K562 (cell line): Measurements from ENCODE around the gene AIDA. TPM values are rescaled to one million over a fixed set of nuclear protein-coding genes. Genes with fewer than 3 reads are reported as not detected.
A peak's percentile ranks its signal among the peaks of the same experiment; 100 is the strongest.

Experiments
- ATAC-seq: fragments of 200-7000 bp; cut with Tn5 transposase; 3 replicates; pipeline ENCODE4 v1.9.1; 2020; ENCODE audit warnings: moderate library complexity
- BruUV-seq: library from RNA; stranded (reverse); fragments of 400-500 nt; replicated peaks from 2 replicates; lab custom pipeline; 2021; lab: Mats Ljungman, UMichigan
- CTCF ChIA-PET: fragments of 300-600 bp; formaldehyde crosslinking; extraction: SDS; loops from one replicate; lab custom pipeline; 2021; ENCODE audit warnings: low intra/inter-chr PET ratio; lab: Yijun Ruan, JAX
- POLR2A ChIA-PET: fragments of 300-600, 350-650 bp; sonication (Branson Sonifier 250); formaldehyde crosslinking; extraction: SDS; loops from one replicate; lab custom pipeline; 2021; ENCODE audit warnings: antibody characterized with exemption, inconsistent platforms; lab: Yijun Ruan, JAX
- DNase-seq, 4 experiments: peaks; one replicate each; pipeline versions ENCODE4 v3.0.0 to v3.0.0-alpha.2; 2011 to 2018; ENCODE audit warnings: low spot score in 3 of 4, mixed read lengths in 3 of 4; ENCODE audit errors: extremely low read depth in 1 of 4
- FAIRE-seq: peaks from 2 replicates; lab custom pipeline; 2011; peaks lifted over from hg19 to GRCh38; lab: Jason Lieb, UNC
- H2AFZ ChIP-seq: 2 replicates; pipeline ENCODE4 v1.6.0; 2011; ENCODE audit warnings: low read depth, low read length, control low read depth, inconsistent platforms
- H3K27ac ChIP-seq: fragments of 200-600 bp; 3 replicates; pipeline ENCODE4 v1.8.0; 2011; ENCODE audit warnings: low read depth, mild to moderate bottlenecking, control low read depth, inconsistent platforms, low read length, moderate library complexity, mixed read lengths; ENCODE audit errors: extremely low read depth
- H3K27me3 ChIP-seq, 2 experiments: fragments of 300-600 bp in 1 of 2; 2 replicates in 1 of 2; 3 replicates in 1 of 2; pipeline versions ENCODE4 v1.6.0 to v1.8.0; 2011; ENCODE audit warnings: inconsistent platforms in 2 of 2, low read length in 2 of 2, mild to moderate bottlenecking in 1 of 2, mixed read lengths in 1 of 2, moderate library complexity in 1 of 2; ENCODE audit not compliant: control insufficient read depth in 2 of 2, insufficient read depth in 2 of 2
- H3K36me3 ChIP-seq: fragments of 300-600 bp; 3 replicates; pipeline ENCODE4 v1.8.0; 2011; ENCODE audit warnings: mild to moderate bottlenecking, low read length, inconsistent platforms; ENCODE audit not compliant: control insufficient read depth, insufficient read depth
- H3K4me1 ChIP-seq, 2 experiments: fragments of 200-600 bp in 1 of 2; replicated peaks in 1 of 2; 2 replicates in 1 of 2; 3 replicates in 1 of 2; pipeline versions ENCODE4 v1.5.1 to v1.8.0; 2011; ENCODE audit warnings: inconsistent platforms in 2 of 2, low read length in 2 of 2, mild to moderate bottlenecking in 1 of 2, mixed read lengths in 1 of 2, moderate library complexity in 1 of 2; ENCODE audit not compliant: control insufficient read depth in 2 of 2, insufficient read depth in 2 of 2
- H3K4me2 ChIP-seq: 2 replicates; pipeline ENCODE4 v1.6.1; 2011; ENCODE audit warnings: low read length, control low read depth, inconsistent platforms, mixed read lengths; ENCODE audit not compliant: insufficient read depth
- H3K4me3 ChIP-seq: fragments of 200-600 bp; sonication (generic), shearing (Covaris generic); 2 replicates; pipeline ENCODE4 v1.5.1; 2016; ENCODE audit warnings: control low read depth, inconsistent platforms
- H3K79me2 ChIP-seq: fragments of 200-600 bp; 3 replicates; pipeline ENCODE4 v1.8.0; 2011; ENCODE audit warnings: low read length, inconsistent platforms; ENCODE audit not compliant: control insufficient read depth, insufficient read depth
- H3K9ac ChIP-seq, 2 experiments: 2 replicates each; pipeline versions ENCODE4 v1.6.0 to v1.6.1; 2011; ENCODE audit warnings: low read depth in 2 of 2, low read length in 2 of 2, control low read depth in 1 of 2, inconsistent platforms in 1 of 2, mild to moderate bottlenecking in 1 of 2, mixed read lengths in 1 of 2; ENCODE audit not compliant: insufficient read depth in 1 of 2
- H3K9me1 ChIP-seq: one replicate; pipeline ENCODE4 v1.6.0; 2011; ENCODE audit warnings: inconsistent platforms, mild to moderate bottlenecking, low read length, moderate library complexity; ENCODE audit not compliant: control insufficient read depth, insufficient read depth
- H3K9me3 ChIP-seq: replicated peaks from 2 replicates; pipeline ENCODE4 v1.5.1; 2011; ENCODE audit warnings: low read depth, low read length, inconsistent platforms; ENCODE audit not compliant: control insufficient read depth, insufficient read depth
- H4K20me1 ChIP-seq: replicated peaks from 2 replicates; pipeline ENCODE4 v1.6.1; 2011; ENCODE audit warnings: low read length, inconsistent platforms, mixed read lengths; ENCODE audit not compliant: control insufficient read depth, insufficient read depth
- CEBPG ChIP-seq, 3 experiments: fragments of 200-800 bp in 1 of 3; sonication (Bioruptor generic) in 1 of 3; sonication (generic) in 1 of 3; formaldehyde crosslinking in 1 of 3; IDR thresholded peaks in 2 of 3; conservative IDR thresholded peaks in 1 of 3; 2 replicates each; pipeline versions ENCODE4 v1.6.1 to v1.8.0; 2016 to 2022; ENCODE audit warnings: missing compliant biosample characterization in 2 of 3, missing genetic modification characterization in 2 of 3, mild to moderate bottlenecking in 1 of 3, missing genetic modification reagents in 1 of 3
- USF2 ChIP-seq: sonication (generic); formaldehyde crosslinking; IDR thresholded peaks from 2 replicates; pipeline ENCODE4 v1.5.0; 2020; ENCODE audit warnings: missing genetic modification reagents
- ZNF318 ChIP-seq, 2 experiments: fragments of 450-650 bp; IDR thresholded peaks; 2 replicates each; pipeline ENCODE4 v1.6.1; 2016; ENCODE audit warnings: mild to moderate bottlenecking in 2 of 2, borderline replicate concordance in 1 of 2, low read depth in 1 of 2, moderate library complexity in 1 of 2
- ZNF41 ChIP-seq: fragments of 250-450 bp; sonication (Bioruptor Pico); conservative IDR thresholded peaks from 2 replicates; pipeline ENCODE4 v1.4.0; 2020; ENCODE audit warnings: mild to moderate bottlenecking
- WGBS: fragments of 100-300 bp; shearing (Covaris generic); methylation state at CpG from one replicate; pipeline ENCODE4 v1.1.6; 2016; ENCODE audit warnings: low coverage, mixed read lengths; ENCODE audit not compliant: insufficient coverage; ENCODE audit errors: missing lambda C conversion rate; 5-methylcytosine and 5-hydroxymethylcytosine counted together
- in situ Hi-C: fragments of 300-500 bp; cut with MboI; formaldehyde crosslinking; loops from 4 replicates; pipeline ENCODE4 v1.15.0; 2018; ENCODE audit warnings: inconsistent platforms, mixed read lengths
- intact Hi-C: fragments of 100-400 bp; cut with micrococcal nuclease; formaldehyde crosslinking; loops from 2 replicates; pipeline ENCODE4 v1.14.2; 2022
- polyA plus RNA-seq, 8 experiments: library from polyadenylated mRNA; depleted of rRNA in 4 of 8; stranded (reverse) in 5 of 8; unstranded in 3 of 8; fragments of >200 nt; fragmentation: Nextera tagmentation in 2 of 8; fragmentation: Illumina TruSeq in 1 of 8; extraction: Ambion mirVana in 2 of 8; extraction: Trizol in 1 of 8; gene quantifications; 2 replicates each; pipeline versions ENCODE4 v1.2.1 to v1.2.3, GENCODE V29; 2011 to 2014; ENCODE audit warnings: inconsistent platforms in 1 of 8, missing spikeins in 1 of 8
- total RNA-seq, 7 experiments: library from RNA; depleted of rRNA in 6 of 7; stranded (reverse); fragments of >200 nt in 6 of 7; fragmentation: Illumina TruSeq in 2 of 7; extraction: Trizol in 2 of 7; gene quantifications; 2 replicates each; pipeline versions ENCODE4 v1.2.1 to v1.2.3, GENCODE V29; 2011 to 2021; ENCODE audit warnings: low replicate concordance in 1 of 7

AIDA gene
- total and polyA plus RNA-seq, 9 of the 15 experiments (the other 6 are each of a cell fraction or from before 2014, with no cell fraction given), result 18.2 to 77.9 (median 24.9) TPM

- Histone ChIP-seq H3K4me2 (no peak overlapping the region), H3K79me2 (no peaks in the 10 kb centered on the region), H3K4me1 (no peaks in the 10 kb centered on the region)
- TF ChIP-seq CEBPG (CRISPR knock-in tag; IDR thresholded peaks at IDR 0.05) (no peak), CEBPG (tag; conservative IDR thresholded peaks at IDR 0.05 in 1 of 2, IDR thresholded peaks at IDR 0.05 in 1 of 2) (0 out of 4 replicates have a peak, but pooled peaks of 1 of the 2 experiments have one; percentile 8), USF2 (CRISPR knock-in tag) (no peak), ZNF318 (IDR thresholded peaks at IDR 0.05; ENCODE audit: borderline replicate concordance in 1 of 2, low read depth in 1 of 2) (no peak), ZNF41 (CRISPR knock-in tag) (no peak)
- TF ChIP-seq, all 486 proteins: peak for 1
- Histone ChIP-seq H3K9me1 (no peaks in the 10 kb centered on the region), H3K9me3 (no peaks in the 10 kb centered on the region), H3K27me3 (peaks cover 3% of the 10 kb centered on the region in 2 experiments; a peak in 3 of 5 replicates), H3K27ac (no peak overlapping the region), H4K20me1 (no peaks in the 10 kb centered on the region), H3K4me3 (no peak overlapping the region), H2AFZ (no peak overlapping the region), H3K36me3 (no peaks in the 10 kb centered on the region), H3K9ac (no peak overlapping the region)
- no peak for DNase-seq
- no peak for FAIRE-seq
- no peak for ATAC-seq
- ChIA-PET POLR2A (no interaction called here), CTCF (no interaction called here)
- BruUV-seq, result no TSS peak
- WGBS, result 2% methylated on average over 10 of the region's 10 CpGs
- intact Hi-C loops (no loop called here), in situ Hi-C loops (no loop called here)
Measured at GRCh38 chr1:222757646-222758268, 45.5 kb upstream of the AIDA start.
